HG03045 (cell line): ENCODE data around the gene SEPTIN1.
"Not testable (repeated sequence)": the region's sequence is repeated elsewhere in the genome, so short reads cannot be mapped to it uniquely, and the experiment has no call there.

ENCODE experiments used
- ATAC-seq: cut with Tn5 transposase; IDR thresholded peaks from one replicate; pipeline ENCODE4 v1.9.1; 2021; ENCODE audit warnings: mild to moderate bottlenecking, moderate library complexity; ENCODE audit not compliant: unreplicated experiment

SEPTIN1 gene

GRCh38 chr16:30358577-30358936 lies 23.8 kb downstream of the SEPTIN1 start:
- ATAC-seq: no peak

DNA sequence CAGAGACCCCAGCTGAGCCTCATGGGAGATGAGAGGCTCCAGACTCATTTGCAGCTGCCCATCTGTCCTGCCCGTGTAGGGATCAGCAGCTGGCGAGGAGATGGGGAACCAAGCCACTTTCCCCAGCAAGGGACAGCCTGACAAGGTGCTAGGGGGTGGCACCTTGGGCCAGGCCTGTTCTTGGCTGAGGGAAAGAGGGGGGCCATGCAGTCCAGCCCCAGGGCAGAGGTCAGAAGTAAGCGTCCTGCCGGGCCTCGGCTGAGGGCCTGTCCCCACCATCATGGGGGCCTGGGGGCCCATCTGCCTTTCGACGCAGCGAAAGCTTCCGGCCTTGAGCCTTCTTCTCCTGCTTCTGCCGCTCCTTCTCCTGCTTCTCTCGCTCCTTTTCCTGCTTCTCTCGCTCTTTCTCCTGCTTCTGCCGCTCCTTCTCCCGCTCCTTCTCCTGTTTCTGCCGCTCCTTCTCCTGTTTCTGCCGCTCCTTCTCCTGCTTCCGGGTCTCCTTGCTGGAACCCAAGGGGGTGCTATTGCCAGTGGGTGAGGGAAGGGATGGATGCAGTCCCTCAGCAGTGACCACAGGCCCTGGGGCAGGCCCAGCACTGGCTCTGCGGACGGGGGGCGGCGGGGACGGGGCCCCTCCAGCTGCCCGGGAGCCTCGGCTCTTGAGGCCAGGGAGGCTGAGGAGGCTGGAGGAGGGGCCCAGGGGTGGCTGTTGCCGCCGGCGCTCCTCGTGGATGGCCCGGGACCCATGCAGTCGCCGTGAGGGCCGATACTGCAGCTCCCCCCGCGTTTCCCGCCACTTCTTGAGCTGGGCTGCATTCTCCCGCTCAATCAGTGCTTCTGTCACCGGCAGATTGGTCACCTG lies 24.4 kb downstream of the SEPTIN1 start:
- ATAC-seq: no peak

GRCh38 chr16:30357085-30357714 lies 25.2 kb downstream of the SEPTIN1 start:
- ATAC-seq: no peak

- ATAC-seq: no peak
These were observed 25.8 kb downstream of the SEPTIN1 start for GRCh38 chr16:30356401-30357084.

- ATAC-seq: no peak
These were observed 26.4 kb downstream of the SEPTIN1 start for GRCh38 chr16:30355954-30356308.

- ATAC-seq: peak; percentile 62
These were observed 27.0 kb downstream of the SEPTIN1 start, which contains the start of gene CD2BP2 for GRCh38 chr16:30355144-30355953. Gene CD2BP2, minus strand, starts transcription at chr16:30355308. Its CDS starts 627 bp downstream, at chr16:30354681.

DNA sequence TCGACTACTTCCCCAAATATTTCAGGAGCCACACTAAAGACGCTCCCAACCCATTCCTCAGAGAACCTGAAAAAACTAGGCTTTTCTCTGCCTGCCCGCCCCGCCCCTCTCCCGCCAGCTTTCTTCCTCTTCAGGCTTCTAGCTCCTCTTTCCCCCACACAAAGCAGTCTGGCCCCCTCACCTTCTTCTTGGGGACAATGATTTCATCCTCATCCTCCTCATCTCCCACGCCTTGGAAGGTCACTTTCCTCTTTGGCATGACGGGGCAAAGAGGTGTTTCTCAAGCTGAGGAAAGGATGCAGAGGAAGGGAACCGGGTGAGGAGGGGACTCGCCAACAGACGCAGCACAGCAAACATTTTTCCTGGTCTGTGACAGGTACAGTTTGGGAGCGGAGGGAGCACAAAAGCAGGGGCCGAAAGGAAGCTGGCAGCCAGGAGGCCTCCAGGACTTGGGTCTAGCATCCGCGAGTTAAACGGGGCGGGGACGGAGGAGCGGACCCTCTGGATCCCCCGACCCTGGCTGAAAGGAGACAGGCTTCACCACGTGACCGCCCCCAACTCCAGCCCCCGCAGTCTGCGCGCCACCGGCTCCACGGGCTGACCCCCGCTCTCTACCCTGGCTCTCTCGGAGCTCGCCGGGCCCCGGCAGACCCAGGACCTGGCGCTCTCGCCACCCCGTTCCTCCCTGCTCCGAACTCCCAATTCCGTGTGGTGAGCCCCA lies 27.8 kb downstream of the SEPTIN1 start:
- ATAC-seq: peak; percentile 13

- no peak for ATAC-seq
These were observed 28.8 kb downstream of the SEPTIN1 start for GRCh38 chr16:30353438-30354129.

- ATAC-seq: no peak
These were observed 29.6 kb downstream of the SEPTIN1 start for GRCh38 chr16:30352488-30353401.

DNA sequence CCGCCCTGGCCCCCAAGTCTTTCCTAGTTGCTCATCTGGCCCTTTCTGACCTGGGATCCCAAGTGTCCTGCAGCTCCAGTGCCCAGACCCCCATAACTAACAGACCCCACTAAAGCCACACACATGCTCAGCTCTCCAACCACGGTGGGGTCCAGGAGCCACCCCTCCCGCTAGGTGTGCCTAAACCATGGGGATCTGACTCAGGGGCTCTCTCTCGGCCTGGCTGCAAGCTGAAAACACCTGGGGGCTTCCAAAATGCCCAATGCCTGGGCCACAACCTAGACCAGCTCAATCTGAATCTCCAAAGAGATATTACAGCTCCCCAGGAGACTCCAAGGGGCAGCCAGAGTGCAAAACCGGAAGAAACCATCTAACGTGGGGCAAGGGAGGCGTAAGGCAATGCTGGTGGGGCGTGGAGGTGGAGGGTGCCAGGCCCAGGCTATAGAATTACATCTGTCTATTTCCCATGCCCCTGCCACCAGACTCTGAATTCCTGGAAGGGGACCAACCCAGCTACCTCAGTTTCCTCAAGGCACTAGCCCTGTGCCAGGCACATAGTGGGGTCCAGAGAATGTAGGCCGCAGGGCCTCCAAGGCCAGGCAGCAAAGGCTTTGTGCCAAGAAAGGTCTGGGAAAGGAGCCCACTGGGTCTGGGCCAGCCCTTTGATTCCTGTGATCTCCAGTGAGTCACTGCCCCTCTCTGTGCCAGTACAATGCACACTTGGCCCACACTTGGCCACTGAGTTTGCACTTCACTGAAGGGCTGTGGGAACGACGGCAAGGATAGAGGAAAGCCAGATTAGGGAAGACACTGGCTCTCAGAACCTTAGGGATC lies 30.6 kb downstream of the SEPTIN1 start:
- ATAC-seq: no peak

DNA sequence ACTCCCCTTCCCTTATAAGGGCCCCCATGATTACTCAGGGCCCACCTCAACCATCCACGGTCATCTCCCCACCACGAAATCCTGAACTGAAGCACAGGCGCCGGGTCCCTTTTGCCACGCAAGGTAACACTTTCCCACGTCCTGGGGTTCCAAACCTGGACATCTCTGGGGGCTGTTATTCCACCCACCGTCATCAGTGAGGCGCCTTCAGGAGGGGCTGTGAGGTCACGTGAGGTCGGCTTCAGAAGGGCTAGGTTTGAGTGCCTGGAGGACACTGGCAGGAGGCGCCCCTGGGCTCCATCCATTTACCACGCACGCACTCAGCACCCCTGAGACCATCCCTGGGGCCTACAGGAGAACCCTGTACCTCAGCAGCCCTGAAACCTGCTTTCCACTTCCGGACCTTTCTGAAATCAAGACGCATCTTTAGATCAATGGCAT lies 31.3 kb downstream of the SEPTIN1 start:
- ATAC-seq: no peak

DNA sequence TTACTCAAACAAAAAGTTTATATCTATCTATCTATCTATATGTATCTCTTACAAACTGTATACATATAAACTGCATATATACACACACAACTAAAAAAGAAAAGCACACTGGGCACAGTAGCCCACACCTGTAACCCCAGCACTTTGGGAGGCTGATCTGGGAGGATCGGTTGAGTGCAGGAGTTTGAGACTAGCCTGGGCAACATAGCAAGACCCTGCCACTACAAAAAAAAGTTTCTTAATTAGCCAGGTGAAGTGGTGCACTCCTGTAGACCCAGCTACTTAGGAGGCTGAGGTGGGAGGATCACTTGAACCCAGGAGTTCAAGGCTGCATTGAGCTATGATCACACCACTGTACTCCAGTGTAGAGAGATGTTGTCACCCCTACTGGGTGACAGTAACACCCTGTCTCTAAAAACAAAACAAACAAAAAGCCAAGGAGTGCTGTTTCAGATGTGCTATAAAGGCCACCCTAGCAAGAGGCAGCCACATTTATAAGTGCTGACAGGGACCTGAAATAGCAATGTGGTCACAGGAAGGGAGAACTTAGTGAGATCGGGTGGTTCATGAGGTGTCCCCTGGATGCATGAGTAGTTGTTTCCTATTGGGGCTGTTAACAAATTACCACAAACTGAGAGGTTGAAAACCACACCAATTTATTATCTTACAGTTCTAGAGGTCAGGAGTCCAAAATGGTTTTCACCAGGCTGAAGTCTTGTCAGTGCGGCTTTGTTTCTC lies 32.1 kb downstream of the SEPTIN1 start:
- no peak for ATAC-seq

DNA sequence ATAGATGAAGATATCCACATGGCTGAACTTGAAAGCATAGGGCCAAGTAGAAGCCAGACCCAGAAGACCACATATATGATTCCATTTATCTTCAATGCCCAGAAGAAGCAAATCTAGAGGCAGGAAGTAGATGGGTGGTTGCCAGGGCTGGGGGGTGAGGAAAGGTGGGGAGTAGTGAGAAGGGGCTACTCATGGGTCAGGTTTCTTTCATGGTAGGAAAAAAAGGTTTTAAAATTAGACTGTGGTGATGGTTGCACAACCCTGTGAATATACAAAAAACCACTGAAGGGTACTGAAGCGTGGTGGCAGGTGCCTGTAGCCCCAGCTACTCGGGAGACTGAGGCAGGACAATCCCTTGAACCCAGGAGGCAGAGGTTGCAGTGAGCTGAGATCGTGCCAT lies 32.7 kb downstream of the SEPTIN1 start:
- ATAC-seq: no peak

DNA sequence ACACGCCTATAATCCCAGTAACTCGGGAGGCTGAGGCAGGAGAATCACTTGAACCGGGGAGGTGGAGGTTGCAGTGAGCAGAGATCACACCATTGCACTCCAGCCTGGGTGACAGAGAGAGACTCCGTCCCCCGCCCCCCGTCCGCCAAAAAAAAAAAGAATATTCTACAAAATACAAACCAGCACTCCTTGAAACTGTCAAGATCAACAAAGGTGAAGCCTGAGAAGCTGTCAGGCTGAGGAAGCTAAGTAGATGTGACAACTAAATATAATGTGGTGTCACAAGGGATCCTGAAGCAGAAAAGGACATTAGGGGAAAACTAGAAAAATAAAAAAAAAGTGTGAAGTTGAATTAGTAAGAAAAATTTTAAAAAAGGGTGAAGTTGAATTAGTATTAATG lies 33.4 kb downstream of the SEPTIN1 start:
- no peak for ATAC-seq

DNA sequence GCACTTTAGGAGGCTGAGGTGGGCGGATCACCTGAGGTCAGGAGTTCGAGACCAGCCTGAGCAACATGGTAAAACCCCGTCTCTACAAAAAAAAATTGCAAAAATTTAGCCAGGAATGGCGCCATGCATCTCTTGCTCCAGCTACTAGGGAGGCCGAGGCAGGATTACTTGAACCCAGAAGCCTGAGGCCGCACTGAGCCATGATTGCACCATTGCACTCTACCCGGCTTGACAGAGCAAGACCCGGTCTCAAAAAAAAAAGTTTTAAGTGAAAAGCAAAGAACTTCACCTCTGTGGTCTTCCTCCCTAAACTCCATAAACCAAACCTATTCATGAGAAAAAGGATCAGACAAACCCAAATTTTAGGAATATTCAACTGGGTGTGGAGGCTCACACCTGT lies 34.2 kb downstream of the SEPTIN1 start:
- ATAC-seq: no peak

- ATAC-seq: no peak
These were observed 36.1 kb downstream of the SEPTIN1 start for GRCh38 chr16:30346286-30346685.

DNA sequence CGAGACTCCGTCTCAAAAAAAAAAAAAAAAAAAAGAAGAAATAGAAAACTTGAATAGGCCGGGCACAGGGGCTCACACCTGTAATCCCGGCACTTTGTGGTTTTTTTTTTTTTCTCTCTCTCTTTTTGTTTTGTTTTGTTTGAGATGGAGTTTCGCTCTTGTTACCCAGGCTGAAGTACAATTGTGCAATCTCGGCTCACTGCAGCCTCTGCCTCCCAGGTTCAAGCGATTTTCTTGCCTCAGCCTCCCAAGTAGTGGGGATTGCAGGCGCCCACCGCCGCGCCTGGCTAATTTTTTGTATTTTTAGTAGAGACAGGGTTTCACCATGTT lies 38.9 kb downstream of the SEPTIN1 start:
- ATAC-seq: not testable (repeated sequence)
